BLaER1 treated with 17β-estradiol and CSF1 and Interleukin-3, amounts not matched to agents 10 nM and 100 nM (cell line): ENCODE data around the gene ENTPD7.
"Not testable (repeated sequence)": the region's sequence is repeated elsewhere in the genome, so short reads cannot be mapped to it uniquely, and the experiment has no call there.

ENCODE experiments used
- H3K27ac ChIP-seq, 11 experiments: shearing (Covaris generic); formaldehyde crosslinking; 2 replicates each; pipeline ENCODE4 v1.8.1; 2022
- H3K27me3 ChIP-seq, 11 experiments: shearing (Covaris generic); formaldehyde crosslinking; 2 replicates each; pipeline ENCODE4 v1.8.1; 2022
- H3K36me3 ChIP-seq, 11 experiments: shearing (Covaris generic); formaldehyde crosslinking; 2 replicates each; pipeline ENCODE4 v1.8.1; 2022
- H3K4me1 ChIP-seq, 10 experiments: shearing (Covaris generic); formaldehyde crosslinking; 2 replicates each; pipeline ENCODE4 v1.8.1; 2022
- H3K4me2 ChIP-seq, 11 experiments: shearing (Covaris generic); formaldehyde crosslinking; 2 replicates each; pipeline ENCODE4 v1.8.1; 2022
- H3K4me3 ChIP-seq, 10 experiments: shearing (Covaris generic); formaldehyde crosslinking; 2 replicates each; pipeline ENCODE4 v1.8.1; 2022
- H3K9ac ChIP-seq, 11 experiments: shearing (Covaris generic); formaldehyde crosslinking; 2 replicates each; pipeline ENCODE4 v1.8.1; 2022
- H3K9me3 ChIP-seq, 11 experiments: shearing (Covaris generic); formaldehyde crosslinking; replicated peaks in 1 of 11; 2 replicates each; pipeline ENCODE4 v1.8.1; 2022
- H4K20me1 ChIP-seq, 11 experiments: shearing (Covaris generic); formaldehyde crosslinking; 2 replicates each; pipeline ENCODE4 v1.8.1; 2022
- Cebpa-rat ChIP-seq, 11 experiments: shearing (Covaris generic); IDR thresholded peaks; 2 replicates each; pipeline ENCODE4 v1.8.1; 2022

Gene ENTPD7

GRCh38 chr10:99743841-99744240, 84.5 kb downstream of the ENTPD7 start:
- Histone ChIP-seq H3K9me3 (peaks cover 24 to 32% (median 28%) of the 10 kb centered on the region in 11 experiments), H3K27me3 (no peaks in the 10 kb centered on the region), H4K20me1 (peaks cover 0 to 10% (median 3%) of the 10 kb centered on the region in 11 experiments; a peak in 6 of 22 replicates), H3K4me2 (no peak overlapping the region), H3K4me1 (no peaks in the 10 kb centered on the region), H3K27ac (no peak overlapping the region), H3K9ac (no peak overlapping the region), H3K36me3 (peaks cover 99 to 100% (median 100%) of the 10 kb centered on the region in 11 experiments), H3K4me3 (no peak overlapping the region)
- no peak for TF ChIP-seq Cebpa-rat (IDR thresholded peaks at IDR 0.05)

GRCh38 chr10:99746166-99746565, 86.9 kb downstream of the ENTPD7 start:
- H3K27ac ChIP-seq, H3K4me2 ChIP-seq, H3K9me3 ChIP-seq, H3K4me3 ChIP-seq, H3K9ac ChIP-seq, H3K4me1 ChIP-seq, H3K27me3 ChIP-seq: not testable (repeated sequence)
- Histone ChIP-seq H3K36me3 (peaks cover 97 to 100% (median 100%) of the 10 kb centered on the region in 11 experiments), H4K20me1 (peaks cover 0 to 15% (median 5%) of the 10 kb centered on the region in 11 experiments; a peak in 7 of 22 replicates)

GRCh38 chr10:99748823-99749451, 89.6 kb downstream of the ENTPD7 start:
- no peaks in the 10 kb centered on the region for H3K4me1 ChIP-seq
- H3K9me3 ChIP-seq, result no peaks in the 10 kb centered on the region
- no peak overlapping the region for H3K27ac ChIP-seq
- H3K27me3 ChIP-seq, result no peaks in the 10 kb centered on the region
- H3K4me3 ChIP-seq, result no peak overlapping the region
- H3K36me3 ChIP-seq, result peaks cover 94 to 100% (median 98%) of the 10 kb centered on the region in 11 experiments
- no peak overlapping the region for H3K9ac ChIP-seq
- peaks cover 0 to 15% (median 5%) of the 10 kb centered on the region in 11 experiments; a peak in 7 of 22 replicates for H4K20me1 ChIP-seq
- H3K4me2 ChIP-seq, result no peak overlapping the region
- TF ChIP-seq Cebpa-rat (IDR thresholded peaks at IDR 0.05), result no peak

GRCh38 chr10:99750641-99751040, 91.3 kb downstream of the ENTPD7 start:
- Histone ChIP-seq H3K9me3 (no peaks in the 10 kb centered on the region), H3K9ac (no peak overlapping the region), H3K27ac (no peak overlapping the region), H4K20me1 (peaks cover 0 to 15% (median 5%) of the 10 kb centered on the region in 11 experiments; a peak in 7 of 22 replicates), H3K27me3 (no peaks in the 10 kb centered on the region), H3K4me3 (no peak overlapping the region), H3K36me3 (peaks cover 94 to 100% (median 98%) of the 10 kb centered on the region in 11 experiments), H3K4me1 (no peaks in the 10 kb centered on the region; a peak in 2 of 20 replicates), H3K4me2 (no peak overlapping the region)
- TF ChIP-seq Cebpa-rat (IDR thresholded peaks at IDR 0.05), result no peak

GRCh38 chr10:99754670-99755069, 95.4 kb downstream of the ENTPD7 start:
- no peak for TF ChIP-seq Cebpa-rat (IDR thresholded peaks at IDR 0.05)
- peaks cover 90 to 100% (median 98%) of the 10 kb centered on the region in 11 experiments for H3K36me3 ChIP-seq
- no peak overlapping the region for H3K27ac ChIP-seq
- H3K4me2 ChIP-seq, result no peak overlapping the region
- H3K4me3 ChIP-seq, result no peak overlapping the region
- H3K9me3 ChIP-seq, result no peaks in the 10 kb centered on the region
- no peaks in the 10 kb centered on the region for H3K27me3 ChIP-seq
- H3K4me1 ChIP-seq, result peaks cover 0 to 11% (median 0%) of the 10 kb centered on the region in 10 experiments; a peak in 2 of 20 replicates
- H4K20me1 ChIP-seq, result peaks cover 0 to 2% (median 0%) of the 10 kb centered on the region in 11 experiments; a peak in 1 of 22 replicates
- H3K9ac ChIP-seq, result no peak overlapping the region
